AG09309 (cell line): ENCODE results near the gene TRAPPC12.

Experiments used
- DNase-seq: peaks from one replicate; pipeline ENCODE4 v3.0.0-alpha.2; 2010; ENCODE audit warnings: low read depth
- H3K4me3 ChIP-seq: 2 replicates; pipeline ENCODE4 v1.5.1; 2011; ENCODE audit warnings: mild to moderate bottlenecking, low read depth, low read length, moderate library complexity; ENCODE audit not compliant: control insufficient read depth
- CTCF ChIP-seq: IDR thresholded peaks from 2 replicates; pipeline ENCODE4 v1.5.1; 2011; ENCODE audit warnings: mild to moderate bottlenecking, low read depth, low read length, inconsistent platforms; ENCODE audit not compliant: insufficient read depth, control insufficient read depth; ENCODE audit errors: missing control alignments

TRAPPC12 gene

GRCh38 chr2:3463186-3463835 lies 83.8 kb downstream of the TRAPPC12 start:
- H3K4me3 ChIP-seq = no peak overlapping the region
- no peak for TF ChIP-seq CTCF
- no peak for DNase-seq

- H3K4me3 ChIP-seq = no peak overlapping the region
- no peak for TF ChIP-seq CTCF
- no peak for DNase-seq
These were observed 84.5 kb downstream of the TRAPPC12 start for GRCh38 chr2:3463944-3464343.

GRCh38 chr2:3464401-3465005 lies 85.0 kb downstream of the TRAPPC12 start:
- no peak for TF ChIP-seq CTCF
- DNase-seq = no peak
- no peak overlapping the region for H3K4me3 ChIP-seq

- no peak for DNase-seq
- no peak for TF ChIP-seq CTCF
- no peak overlapping the region for H3K4me3 ChIP-seq
These were observed 85.8 kb downstream of the TRAPPC12 start for GRCh38 chr2:3465328-3465727.

GRCh38 chr2:3465844-3466481 lies 86.5 kb downstream of the TRAPPC12 start:
- no peak overlapping the region for H3K4me3 ChIP-seq
- no peak for TF ChIP-seq CTCF
- DNase-seq = peak; percentile 80

GRCh38 chr2:3466482-3466863 lies 87.0 kb downstream of the TRAPPC12 start:
- DNase-seq = no peak
- no peak for TF ChIP-seq CTCF
- no peak overlapping the region for H3K4me3 ChIP-seq
